Astrocyte (in vitro differentiated cells and primary cell): ENCODE data around the gene NKAIN4. TPM values are rescaled to one million over a fixed set of nuclear protein-coding genes. Genes with fewer than 3 reads are reported as not detected.

Experiments
- DNase-seq: peaks from one replicate; pipeline ENCODE4 v3.0.0-alpha.2; 2010; ENCODE audit warnings: low read depth
- FAIRE-seq: peaks from 2 replicates; lab custom pipeline; 2011; peaks lifted over from hg19 to GRCh38; lab: Jason Lieb, UNC
- H2AFZ ChIP-seq: 2 replicates; pipeline ENCODE4 v1.6.0; 2012; ENCODE audit warnings: low read depth, low read length, inconsistent platforms
- H3K27ac ChIP-seq: 2 replicates; pipeline ENCODE4 v1.5.1; 2011; ENCODE audit warnings: low read depth, low read length, inconsistent platforms
- H3K27me3 ChIP-seq: 2 replicates; pipeline ENCODE4 v1.6.0; 2011; ENCODE audit warnings: low read length, inconsistent platforms; ENCODE audit not compliant: insufficient read depth
- H3K36me3 ChIP-seq: 2 replicates; pipeline ENCODE4 v1.5.1; 2011; ENCODE audit warnings: low read length, inconsistent platforms; ENCODE audit not compliant: insufficient read depth
- H3K4me1 ChIP-seq: 2 replicates; pipeline ENCODE4 v1.5.1; 2011; ENCODE audit warnings: low read length, inconsistent platforms; ENCODE audit not compliant: insufficient read depth
- H3K4me2 ChIP-seq: 2 replicates; pipeline ENCODE4 v1.6.0; 2012; ENCODE audit warnings: low read length, inconsistent platforms
- H3K4me3 ChIP-seq: 2 replicates; pipeline ENCODE4 v1.5.1; 2011; ENCODE audit warnings: low read depth, mild to moderate bottlenecking, low read length, inconsistent platforms; ENCODE audit not compliant: insufficient read depth
- H3K79me2 ChIP-seq: 2 replicates; pipeline ENCODE4 v1.6.0; 2012; ENCODE audit warnings: mild to moderate bottlenecking, low read length, inconsistent platforms; ENCODE audit not compliant: insufficient read depth
- H3K9ac ChIP-seq: 2 replicates; pipeline ENCODE4 v1.6.0; 2012; ENCODE audit warnings: mild to moderate bottlenecking, low read length, inconsistent platforms
- H3K9me3 ChIP-seq: 2 replicates; pipeline ENCODE4 v1.5.1; 2012; ENCODE audit warnings: low read depth, mild to moderate bottlenecking, low read length, inconsistent platforms; ENCODE audit not compliant: insufficient read depth
- H4K20me1 ChIP-seq: 2 replicates; pipeline ENCODE4 v1.6.0; 2012; ENCODE audit warnings: low read length, inconsistent platforms; ENCODE audit not compliant: insufficient read depth
- H3K27ac Mint-ChIP-seq: one replicate; pipeline ENCODE4 v1.8.0; 2021; ENCODE audit warnings: mild to moderate bottlenecking, mixed read lengths; ENCODE audit not compliant: unreplicated experiment
- H3K27me3 Mint-ChIP-seq: one replicate; pipeline ENCODE4 v1.8.0; 2021; ENCODE audit warnings: low read depth, mixed read lengths; ENCODE audit not compliant: unreplicated experiment
- H3K36me3 Mint-ChIP-seq: one replicate; pipeline ENCODE4 v1.8.0; 2021; ENCODE audit warnings: low read depth, mixed read lengths; ENCODE audit not compliant: unreplicated experiment
- H3K4me1 Mint-ChIP-seq: one replicate; pipeline ENCODE4 v1.8.0; 2021; ENCODE audit warnings: low read depth, mixed read lengths; ENCODE audit not compliant: unreplicated experiment
- H3K4me3 Mint-ChIP-seq: one replicate; pipeline ENCODE4 v1.8.0; 2021; ENCODE audit warnings: mild to moderate bottlenecking, moderate library complexity, mixed read lengths; ENCODE audit not compliant: unreplicated experiment
- H3K9me3 Mint-ChIP-seq: one replicate; pipeline ENCODE4 v1.8.0; 2021; ENCODE audit warnings: mild to moderate bottlenecking, mixed read lengths; ENCODE audit not compliant: unreplicated experiment
- EZH2 ChIP-seq: IDR thresholded peaks from 2 replicates; pipeline ENCODE4 v1.6.1; 2012; ENCODE audit warnings: mild to moderate bottlenecking, low read length, inconsistent platforms; ENCODE audit not compliant: insufficient read depth
- total RNA-seq: library from RNA; stranded (reverse); gene quantifications from 2 replicates; pipeline ENCODE4 v1.2.1, GENCODE V29; 2021
- TF ChIP-seq, protein P1 (sequence below): IDR thresholded peaks from 2 replicates; pipeline ENCODE4 v1.5.1; 2011; ENCODE audit warnings: low read depth, mild to moderate bottlenecking, inconsistent platforms, low read length, moderate library complexity; ENCODE audit not compliant: insufficient read depth

NKAIN4 gene
- total RNA-seq, 1 donor from 2014 or later: 162 TPM

DNA sequence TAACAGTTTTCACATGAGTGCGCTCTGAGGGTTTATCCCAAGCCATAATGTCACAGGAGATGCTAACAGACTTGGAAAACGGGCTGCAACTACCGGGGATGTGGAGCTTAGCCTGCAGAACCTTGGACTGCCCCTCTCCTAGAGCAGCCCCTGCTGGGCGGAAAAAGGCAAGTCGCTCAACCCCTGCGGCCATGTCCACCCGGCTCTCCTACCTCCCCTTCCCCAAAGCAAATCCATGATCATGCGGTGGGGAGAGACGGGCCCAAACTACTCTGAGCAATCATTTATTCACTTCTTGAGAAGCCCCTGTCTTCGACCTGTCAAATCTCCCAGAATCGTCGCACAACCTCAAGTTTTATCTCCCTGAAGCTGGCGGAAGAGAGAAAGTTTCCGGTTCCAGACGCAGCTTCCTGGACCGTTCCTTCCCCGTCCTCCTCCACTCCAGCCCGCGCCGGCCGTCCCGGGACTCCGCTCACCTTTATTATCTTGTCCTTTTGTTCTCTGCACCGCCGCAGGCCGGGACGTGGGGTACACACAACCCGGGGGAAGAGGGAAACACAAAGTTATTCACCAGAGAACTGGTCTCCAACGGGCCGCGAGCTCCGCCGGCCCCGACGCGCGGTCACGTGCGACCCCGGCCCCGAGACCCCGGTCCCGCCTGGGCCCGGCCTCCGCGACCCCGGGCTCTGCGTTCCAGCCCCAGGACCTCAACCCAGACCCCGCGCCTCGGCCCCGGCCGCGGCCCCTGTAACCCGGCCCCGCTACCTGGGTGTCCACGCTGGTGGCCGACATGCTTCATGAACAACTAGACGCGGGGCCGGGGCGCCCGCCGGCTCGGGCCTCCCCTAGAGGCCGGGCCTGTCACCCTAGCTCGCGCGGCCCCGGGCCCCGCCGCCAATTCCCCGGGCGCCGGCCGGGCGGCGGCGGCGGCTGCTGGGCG lies 38.9 kb downstream of the NKAIN4 start:
- peak; percentile 37 for DNase-seq
- peaks cover 54% of the 10 kb centered on the region for H3K79me2 ChIP-seq
- peaks cover 51% of the 10 kb centered on the region for H4K20me1 ChIP-seq

GRCh38 chr20:63214514-63214913 lies 39.7 kb downstream of the NKAIN4 start:
- H3K4me2 ChIP-seq: peak overlapping the region; percentile 95
- H3K27ac ChIP-seq: peak overlapping the region; percentile 67
- peaks cover 22% of the 10 kb centered on the region for H3K36me3 Mint-ChIP-seq
- peak overlapping the region; percentile 91 for H3K9ac ChIP-seq
- FAIRE-seq (no peak), DNase-seq (no peak)
- H3K4me3 ChIP-seq: peak overlapping the region; percentile 78
- peak overlapping the region; percentile 99 for H3K4me3 Mint-ChIP-seq
- H3K9me3 ChIP-seq: no peaks in the 10 kb centered on the region
- H3K27me3 ChIP-seq: peaks cover 2% of the 10 kb centered on the region
- peaks cover 30% of the 10 kb centered on the region for H3K36me3 ChIP-seq
- H4K20me1 ChIP-seq: peaks cover 60% of the 10 kb centered on the region
- H3K4me1 Mint-ChIP-seq: peaks cover 42% of the 10 kb centered on the region
- peak overlapping the region; percentile 99 for H3K27ac Mint-ChIP-seq
- no peak overlapping the region for H2AFZ ChIP-seq
- peaks cover 4% of the 10 kb centered on the region for H3K27me3 Mint-ChIP-seq
- no peak for TF ChIP-seq EZH2
- TF ChIP-seq, protein P1, sequence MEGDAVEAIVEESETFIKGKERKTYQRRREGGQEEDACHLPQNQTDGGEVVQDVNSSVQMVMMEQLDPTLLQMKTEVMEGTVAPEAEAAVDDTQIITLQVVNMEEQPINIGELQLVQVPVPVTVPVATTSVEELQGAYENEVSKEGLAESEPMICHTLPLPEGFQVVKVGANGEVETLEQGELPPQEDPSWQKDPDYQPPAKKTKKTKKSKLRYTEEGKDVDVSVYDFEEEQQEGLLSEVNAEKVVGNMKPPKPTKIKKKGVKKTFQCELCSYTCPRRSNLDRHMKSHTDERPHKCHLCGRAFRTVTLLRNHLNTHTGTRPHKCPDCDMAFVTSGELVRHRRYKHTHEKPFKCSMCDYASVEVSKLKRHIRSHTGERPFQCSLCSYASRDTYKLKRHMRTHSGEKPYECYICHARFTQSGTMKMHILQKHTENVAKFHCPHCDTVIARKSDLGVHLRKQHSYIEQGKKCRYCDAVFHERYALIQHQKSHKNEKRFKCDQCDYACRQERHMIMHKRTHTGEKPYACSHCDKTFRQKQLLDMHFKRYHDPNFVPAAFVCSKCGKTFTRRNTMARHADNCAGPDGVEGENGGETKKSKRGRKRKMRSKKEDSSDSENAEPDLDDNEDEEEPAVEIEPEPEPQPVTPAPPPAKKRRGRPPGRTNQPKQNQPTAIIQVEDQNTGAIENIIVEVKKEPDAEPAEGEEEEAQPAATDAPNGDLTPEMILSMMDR: no peak
- peaks cover 25% of the 10 kb centered on the region for H3K4me1 ChIP-seq
- no peaks in the 10 kb centered on the region for H3K9me3 Mint-ChIP-seq
- peaks cover 62% of the 10 kb centered on the region for H3K79me2 ChIP-seq

More for the DNA sequence above, 38.9 kb downstream of the NKAIN4 start:
- H3K27me3 Mint-ChIP-seq: peaks cover 11% of the 10 kb centered on the region
- H3K4me3 Mint-ChIP-seq: peak overlapping the region; percentile 99
- Histone ChIP-seq H3K9me3 (no peaks in the 10 kb centered on the region), H3K4me2 (peak overlapping the region; percentile 95), H3K27ac (peak overlapping the region; percentile 67), H3K27me3 (peaks cover 4% of the 10 kb centered on the region), H3K4me1 (peaks cover 25% of the 10 kb centered on the region), H3K9ac (peak overlapping the region; percentile 91), H3K4me3 (peak overlapping the region; percentile 78), H2AFZ (no peak overlapping the region), H3K36me3 (peaks cover 25% of the 10 kb centered on the region)
- H3K4me1 Mint-ChIP-seq: peaks cover 34% of the 10 kb centered on the region
- no peak for FAIRE-seq
- H3K27ac Mint-ChIP-seq: peak overlapping the region; percentile 99
- H3K36me3 Mint-ChIP-seq: peaks cover 19% of the 10 kb centered on the region
- H3K9me3 Mint-ChIP-seq: no peaks in the 10 kb centered on the region
- TF ChIP-seq, protein P1: peak; percentile 58
- no peak for TF ChIP-seq EZH2

DNA sequence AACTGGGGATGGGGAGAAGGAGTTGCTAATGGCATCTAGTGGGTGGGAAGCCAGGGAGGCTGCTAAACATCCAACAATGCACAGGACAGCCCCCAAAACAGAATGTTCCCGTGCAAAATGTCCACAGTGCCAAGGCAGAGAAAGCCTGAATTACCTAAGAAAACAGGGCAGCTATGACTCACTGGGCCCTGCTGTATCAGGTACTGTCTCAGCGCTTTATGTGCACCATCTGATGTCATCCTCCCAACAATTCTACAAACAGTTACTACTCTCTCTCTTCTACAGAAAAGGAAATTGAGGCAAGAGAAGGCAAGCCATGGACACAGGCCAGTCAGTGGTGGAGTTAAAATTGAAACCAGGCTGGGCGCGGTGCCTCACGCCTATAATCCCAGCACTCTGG lies 41.5 kb downstream of the NKAIN4 start:
- peak overlapping the region; percentile 47 for H3K9ac ChIP-seq
- peaks cover 25% of the 10 kb centered on the region for H3K4me1 ChIP-seq
- no peak for TF ChIP-seq EZH2
- TF ChIP-seq, protein P1: no peak
- H3K36me3 Mint-ChIP-seq: peaks cover 26% of the 10 kb centered on the region
- H3K79me2 ChIP-seq: peaks cover 79% of the 10 kb centered on the region
- H3K4me2 ChIP-seq: peak overlapping the region; percentile 40
- no peaks in the 10 kb centered on the region for H3K9me3 Mint-ChIP-seq
- H3K27ac ChIP-seq: peak overlapping the region; percentile 20
- H3K4me3 Mint-ChIP-seq: peak overlapping the region; percentile 99
- H3K36me3 ChIP-seq: peaks cover 44% of the 10 kb centered on the region
- H3K4me3 ChIP-seq: no peak overlapping the region
- H2AFZ ChIP-seq: no peak overlapping the region
- H3K4me1 Mint-ChIP-seq: peaks cover 44% of the 10 kb centered on the region
- peak overlapping the region; percentile 86 for H3K27ac Mint-ChIP-seq
- H3K9me3 ChIP-seq: no peaks in the 10 kb centered on the region
- H3K27me3 Mint-ChIP-seq: no peaks in the 10 kb centered on the region
- DNase-seq: no peak
- FAIRE-seq: no peak
- H4K20me1 ChIP-seq: peaks cover 77% of the 10 kb centered on the region
- no peaks in the 10 kb centered on the region for H3K27me3 ChIP-seq
